Endothelial cell of umbilical vein (primary cell): Measurements from ENCODE around the gene IRF2BP2.
A peak's percentile ranks its signal among the peaks of the same experiment; 100 is the strongest.

Experiments used
- CTCF ChIP-seq, 2 donors: IDR thresholded peaks; 1 replicate in 1 of 2; 2 replicates in 1 of 2; pipeline ENCODE4 v1.5.1; 2011; ENCODE audit warnings: low read length in 2 of 2, mild to moderate bottlenecking in 2 of 2, moderate library complexity in 2 of 2, control low read depth in 1 of 2, inconsistent platforms in 1 of 2, low read depth in 1 of 2; ENCODE audit not compliant: insufficient read depth in 1 of 2; ENCODE audit errors: extremely low read depth in 1 of 2
- EZH2 ChIP-seq: IDR thresholded peaks from 2 replicates; pipeline ENCODE4 v1.6.1; 2012; ENCODE audit warnings: borderline replicate concordance, low read depth, mild to moderate bottlenecking, moderate library complexity, low read length, inconsistent platforms; ENCODE audit not compliant: severe bottlenecking
- POLR2A ChIP-seq: IDR thresholded peaks from 2 replicates; pipeline ENCODE4 v1.6.1; 2012; ENCODE audit warnings: low read depth, mild to moderate bottlenecking, control low read depth, low read length
- POLR2AphosphoS5 ChIP-seq: IDR thresholded peaks from 2 replicates; pipeline ENCODE4 v1.6.1; 2012; ENCODE audit warnings: low read depth, mild to moderate bottlenecking, control low read depth, low read length, moderate library complexity; ENCODE audit not compliant: insufficient read depth

GRCh38 chr1:234602334-234603220 is 7.4 kb downstream of the IRF2BP2 start:
- TF ChIP-seq POLR2A (no peak), EZH2 (no peak), CTCF (IDR thresholded peaks at IDR 0.05; ENCODE audit: extremely low read depth in 1 of 2, insufficient read depth in 1 of 2, low read depth in 1 of 2, low read length in 2 of 2) (no peak), POLR2AphosphoS5 (peak; percentile 37)
